Endothelial cell of umbilical vein (primary cell): ENCODE measurements around the gene ABCD3. TPM values are rescaled to one million over a fixed set of nuclear protein-coding genes. Genes with fewer than 3 reads are reported as not detected.
"Not testable (repeated sequence)": the region's sequence is repeated elsewhere in the genome, so short reads cannot be mapped to it uniquely, and the experiment has no call there.

Source experiments
- BruUV-seq: library from RNA; stranded (reverse); fragments of 400-500 nt; replicated peaks from 2 replicates; lab custom pipeline; 2021; lab: Mats Ljungman, UMichigan
- CTCF ChIA-PET: fragments of 300-600, 350-600 bp; sonication (Branson Sonifier 250); formaldehyde crosslinking; loops from one replicate; lab custom pipeline; 2021; ENCODE audit warnings: antibody characterized with exemption, inconsistent platforms; lab: Charles Lee
- POLR2A ChIA-PET: fragments of 300-600, 350-600 bp; sonication (Branson Sonifier 250); formaldehyde crosslinking; loops from one replicate; lab custom pipeline; 2021; ENCODE audit warnings: antibody characterized with exemption, inconsistent platforms; lab: Charles Lee
- DNase-seq: peaks from one replicate; pipeline ENCODE4 v3.0.0-alpha.2; 2011; ENCODE audit warnings: low read depth, low spot score
- FAIRE-seq: peaks from 2 replicates; lab custom pipeline; 2011; peaks lifted over from hg19 to GRCh38; lab: Jason Lieb, UNC
- H2AFZ ChIP-seq: 2 replicates; pipeline ENCODE4 v1.6.0; 2012; ENCODE audit warnings: low read depth, low read length, control low read depth, inconsistent platforms
- H3K27ac ChIP-seq: 2 replicates; pipeline ENCODE4 v1.5.1; 2011; ENCODE audit warnings: low read depth, mild to moderate bottlenecking, control low read depth, low read length, moderate library complexity; ENCODE audit not compliant: insufficient read depth
- H3K27me3 ChIP-seq, 2 experiments: 2 replicates each; pipeline versions ENCODE4 v1.6.0 to v1.6.1; 2011; ENCODE audit warnings: low read length in 2 of 2, mixed read lengths in 1 of 2; ENCODE audit not compliant: control insufficient read depth in 2 of 2, insufficient read depth in 2 of 2
- H3K36me3 ChIP-seq, 2 experiments: 2 replicates in 1 of 2; 3 replicates in 1 of 2; pipeline ENCODE4 v1.5.1; 2011; ENCODE audit warnings: low read length in 2 of 2, mild to moderate bottlenecking in 1 of 2, moderate library complexity in 1 of 2; ENCODE audit not compliant: control insufficient read depth in 2 of 2, insufficient read depth in 2 of 2; ENCODE audit errors: extremely low read depth in 1 of 2
- H3K4me1 ChIP-seq: 3 replicates; pipeline ENCODE4 v1.5.1; 2011; ENCODE audit warnings: mild to moderate bottlenecking, low read length; ENCODE audit not compliant: control insufficient read depth, insufficient read depth; ENCODE audit errors: extremely low read depth
- H3K4me2 ChIP-seq: 2 replicates; pipeline ENCODE4 v1.6.1; 2011; ENCODE audit warnings: low read length, control low read depth, mixed read lengths; ENCODE audit not compliant: insufficient read depth
- H3K4me3 ChIP-seq, 3 experiments: fragments of 200-600 bp in 1 of 3; sonication (generic), shearing (Covaris generic) in 1 of 3; replicated peaks in 1 of 3; 2 replicates each; pipeline ENCODE4 v1.5.1; 2011 to 2016; ENCODE audit warnings: control low read depth in 3 of 3, low read length in 3 of 3, mild to moderate bottlenecking in 2 of 3, inconsistent platforms in 1 of 3, low read depth in 1 of 3, moderate library complexity in 1 of 3; ENCODE audit not compliant: insufficient read depth in 1 of 3
- H3K79me2 ChIP-seq: 2 replicates; pipeline ENCODE4 v1.6.0; 2012; ENCODE audit warnings: low read length, inconsistent platforms; ENCODE audit not compliant: control insufficient read depth, insufficient read depth
- H3K9ac ChIP-seq: replicated peaks from 2 replicates; pipeline ENCODE3; 2011; ENCODE audit warnings: low read length, control low read depth; ENCODE audit not compliant: insufficient read depth; ENCODE audit errors: extremely low read depth
- H3K9me1 ChIP-seq: replicated peaks from 3 replicates; pipeline ENCODE4 v1.6.0; 2011; ENCODE audit warnings: mild to moderate bottlenecking, low read length; ENCODE audit not compliant: control insufficient read depth, insufficient read depth; ENCODE audit errors: extremely low read depth
- H3K9me3 ChIP-seq: replicated peaks from 2 replicates; pipeline ENCODE4 v1.5.1; 2012; ENCODE audit warnings: low read length, inconsistent platforms; ENCODE audit not compliant: control insufficient read depth, insufficient read depth
- H4K20me1 ChIP-seq: replicated peaks from 2 replicates; pipeline ENCODE3; 2011; ENCODE audit warnings: mild to moderate bottlenecking, low read length; ENCODE audit not compliant: control insufficient read depth, insufficient read depth; ENCODE audit errors: extremely low read depth
- dilution Hi-C: fragments of 300-500 bp; cut with MboI; formaldehyde crosslinking; loops from one replicate; pipeline ENCODE4 v1.15.0; 2019; ENCODE audit warnings: low sequenced_read_pairs; ENCODE audit not compliant: extremely low pct_ligation_motif_present
- intact Hi-C: fragments of 100-400 bp; cut with micrococcal nuclease; formaldehyde crosslinking; loops from one replicate; pipeline ENCODE4 v1.10.0; 2022
- polyA plus RNA-seq, 4 experiments: library from polyadenylated mRNA; depleted of rRNA in 3 of 4; stranded (reverse) in 3 of 4; unstranded in 1 of 4; fragments of >200 nt; gene quantifications; 2 replicates each; pipeline versions ENCODE4 v1.2.1 to v1.2.3, GENCODE V29; 2011 to 2012; ENCODE audit warnings: missing spikeins in 1 of 4
- total RNA-seq: library from RNA; stranded (reverse); gene quantifications from 2 replicates; pipeline ENCODE4 v1.2.3, GENCODE V29; 2021

The ABCD3 gene
- total and polyA plus RNA-seq, 2 donors (not counting 3 experiments of a cell fraction or from before 2014, with no cell fraction given) = 6.3 to 31.6 TPM

GRCh38 chr1:94373311-94373710 is 44.9 kb upstream of the ABCD3 start:
- intact Hi-C loops, H3K27me3 ChIP-seq, H4K20me1 ChIP-seq, POLR2A ChIA-PET, H3K4me2 ChIP-seq, DNase-seq, H3K4me1 ChIP-seq, BruUV-seq, H3K9ac ChIP-seq, H3K27ac ChIP-seq, H3K36me3 ChIP-seq, FAIRE-seq, CTCF ChIA-PET, H3K9me3 ChIP-seq, H3K4me3 ChIP-seq, H3K79me2 ChIP-seq, H3K9me1 ChIP-seq, H2AFZ ChIP-seq: not testable (repeated sequence)
- dilution Hi-C loops = loop anchor here (25.0 kb wide), 1 partner anchor 361 kb away; no protein-coding TSS in a partner anchor

- dilution Hi-C loops, FAIRE-seq, POLR2A ChIA-PET, H3K4me2 ChIP-seq, H3K36me3 ChIP-seq, BruUV-seq, DNase-seq, CTCF ChIA-PET, H3K27ac ChIP-seq, H3K4me1 ChIP-seq, H3K9ac ChIP-seq, H3K79me2 ChIP-seq, H2AFZ ChIP-seq, H3K9me1 ChIP-seq, H3K9me3 ChIP-seq, H4K20me1 ChIP-seq, H3K4me3 ChIP-seq, intact Hi-C loops: not testable (repeated sequence)
- peaks cover 3 to 17% of the 10 kb centered on the region in 2 experiments for H3K27me3 ChIP-seq
These were observed 42.5 kb upstream of the ABCD3 start for GRCh38 chr1:94375666-94376065.

DNA sequence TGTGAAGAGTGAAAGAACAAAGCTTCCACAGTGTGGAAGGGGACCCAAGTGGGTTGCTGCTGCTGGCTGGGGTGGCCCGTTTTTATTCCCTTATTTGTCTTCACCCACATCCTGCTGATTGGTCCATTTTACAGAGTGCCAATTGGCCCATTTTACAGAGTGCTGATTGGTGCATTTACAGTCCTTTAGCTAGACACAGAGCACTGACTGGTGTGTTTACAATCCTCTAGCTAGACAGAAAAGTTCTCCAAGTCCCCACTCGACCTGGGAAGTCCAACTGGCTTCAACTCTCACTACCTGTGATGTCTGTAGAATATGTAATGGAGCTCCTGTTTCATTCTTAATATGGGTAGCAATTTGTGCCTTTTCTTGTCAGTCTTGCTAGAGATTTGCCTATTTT is 39.7 kb upstream of the ABCD3 start:
- FAIRE-seq, intact Hi-C loops, H2AFZ ChIP-seq, POLR2A ChIA-PET, H3K79me2 ChIP-seq, H3K27ac ChIP-seq, H3K9me3 ChIP-seq, H3K4me2 ChIP-seq, H3K9ac ChIP-seq, H3K9me1 ChIP-seq, H4K20me1 ChIP-seq, BruUV-seq, H3K36me3 ChIP-seq, H3K4me1 ChIP-seq, H3K4me3 ChIP-seq, DNase-seq, CTCF ChIA-PET, dilution Hi-C loops: not testable (repeated sequence)
- peaks cover 6 to 17% of the 10 kb centered on the region in 2 experiments for H3K27me3 ChIP-seq
